ENCODE data around the gene RIPK3. TPM values are rescaled to one million over a fixed set of nuclear protein-coding genes. Genes with fewer than 3 reads are reported as not detected.

RIPK3 gene
- total and polyA plus RNA-seq, 2 donors from 2014 or later: 5.1 to 19.5 TPM

DNA sequence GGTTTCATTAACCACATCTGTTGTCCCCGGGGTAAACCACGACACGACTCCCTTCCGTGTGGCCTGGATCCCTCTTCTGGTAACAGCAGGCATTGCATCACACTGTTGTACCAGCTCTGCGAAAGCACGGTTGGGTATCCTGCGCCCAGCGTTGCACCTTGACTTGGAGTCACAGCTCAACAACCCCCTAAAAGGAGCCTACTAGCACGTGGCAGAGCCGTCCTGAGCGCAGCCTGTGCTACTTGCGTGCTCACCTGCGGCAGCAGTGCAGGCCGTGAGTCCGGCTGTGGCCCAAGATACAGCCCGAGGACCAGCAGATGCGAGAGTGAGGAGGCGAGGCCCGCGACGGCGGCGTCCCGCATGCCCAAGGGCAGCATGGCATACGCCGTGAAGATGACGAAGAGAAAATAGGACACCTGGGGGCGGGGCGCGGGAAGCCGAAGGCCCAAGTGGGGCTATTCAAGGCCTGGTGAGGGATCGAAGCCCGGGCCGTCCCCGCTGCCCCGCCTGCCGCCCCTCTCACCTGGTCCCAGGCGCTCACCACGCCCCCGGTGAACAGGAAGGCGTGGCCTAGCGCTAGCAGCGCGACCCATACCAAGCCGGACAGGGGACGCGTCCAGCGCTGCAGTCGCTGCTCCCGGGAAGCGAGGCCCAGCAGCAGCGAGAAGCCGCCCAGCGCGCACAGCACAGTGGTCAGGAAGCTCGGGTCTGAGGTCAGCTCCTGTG lies 7.4 kb downstream of the RIPK3 start:
- TF ChIP-seq, protein P1, sequence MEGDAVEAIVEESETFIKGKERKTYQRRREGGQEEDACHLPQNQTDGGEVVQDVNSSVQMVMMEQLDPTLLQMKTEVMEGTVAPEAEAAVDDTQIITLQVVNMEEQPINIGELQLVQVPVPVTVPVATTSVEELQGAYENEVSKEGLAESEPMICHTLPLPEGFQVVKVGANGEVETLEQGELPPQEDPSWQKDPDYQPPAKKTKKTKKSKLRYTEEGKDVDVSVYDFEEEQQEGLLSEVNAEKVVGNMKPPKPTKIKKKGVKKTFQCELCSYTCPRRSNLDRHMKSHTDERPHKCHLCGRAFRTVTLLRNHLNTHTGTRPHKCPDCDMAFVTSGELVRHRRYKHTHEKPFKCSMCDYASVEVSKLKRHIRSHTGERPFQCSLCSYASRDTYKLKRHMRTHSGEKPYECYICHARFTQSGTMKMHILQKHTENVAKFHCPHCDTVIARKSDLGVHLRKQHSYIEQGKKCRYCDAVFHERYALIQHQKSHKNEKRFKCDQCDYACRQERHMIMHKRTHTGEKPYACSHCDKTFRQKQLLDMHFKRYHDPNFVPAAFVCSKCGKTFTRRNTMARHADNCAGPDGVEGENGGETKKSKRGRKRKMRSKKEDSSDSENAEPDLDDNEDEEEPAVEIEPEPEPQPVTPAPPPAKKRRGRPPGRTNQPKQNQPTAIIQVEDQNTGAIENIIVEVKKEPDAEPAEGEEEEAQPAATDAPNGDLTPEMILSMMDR (IDR thresholded peaks at IDR 0.05; ENCODE audit: borderline replicate concordance, extremely low read depth, insufficient read depth): peak; percentile 79
- no peak overlapping the region for H3K9ac ChIP-seq (ENCODE audit: low read length in 3 of 3)
- peaks cover 0 to 11% (median 10%) of the 10 kb centered on the region in 3 donors for H3K4me1 ChIP-seq (ENCODE audit: control insufficient read depth in 2 of 3, insufficient read depth in 2 of 3, low read depth in 1 of 3, low read length in 3 of 3)
- no peaks in the 10 kb centered on the region for H3K9me3 ChIP-seq (ENCODE audit: control insufficient read depth in 2 of 3, insufficient read depth in 1 of 3, low read length in 3 of 3)
- no peak for FAIRE-seq
- no peak overlapping the region for H3K27ac ChIP-seq (ENCODE audit: low read depth in 2 of 2, low read length in 2 of 2)
- peak overlapping the region in 2 of 3 donors; percentile 30 to 56 for H3K4me3 ChIP-seq (ENCODE audit: low read length in 3 of 3)
- peak; percentile 85 to 88 (median 87) for DNase-seq
- peaks cover 14% of the 10 kb centered on the region for H3K27me3 ChIP-seq (ENCODE audit: control insufficient read depth, insufficient read depth, low read length)
- no peaks in the 10 kb centered on the region for H3K36me3 ChIP-seq (ENCODE audit: control insufficient read depth in 2 of 3, insufficient read depth in 3 of 3, low read length in 3 of 3)
- intact Hi-C loops (cut with DNase I): no loop called here

DNA sequence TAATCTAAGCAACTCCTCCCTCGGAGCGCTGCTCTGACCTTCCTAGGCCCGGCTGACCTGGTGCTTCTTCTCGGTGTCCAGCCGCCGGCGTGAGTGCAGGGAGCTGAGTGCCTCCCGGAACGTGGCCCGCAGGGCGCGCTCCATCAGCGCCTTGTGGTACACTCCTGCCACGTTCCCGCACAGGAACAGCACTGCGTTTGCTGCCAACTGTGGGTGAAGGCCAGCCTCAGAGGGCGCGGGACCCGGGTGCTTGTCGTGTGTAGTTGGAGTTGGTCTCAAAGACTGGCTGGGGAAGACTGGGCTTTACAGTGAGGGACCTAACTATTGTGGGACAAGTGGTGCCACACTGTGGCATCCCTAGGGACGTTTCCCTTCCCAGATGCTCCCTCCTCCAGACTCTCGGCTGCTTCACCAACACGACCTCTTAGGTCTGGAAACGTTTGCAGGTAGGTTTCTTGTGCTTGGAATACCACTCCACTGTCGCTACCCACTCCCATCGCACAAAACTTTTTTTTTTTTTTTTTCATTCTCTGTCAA lies 8.0 kb downstream of the RIPK3 start:
- DNase-seq: peak in 2 of 5 donors; percentile 25 to 77
- H3K36me3 ChIP-seq (ENCODE audit: control insufficient read depth in 2 of 3, insufficient read depth in 3 of 3, low read length in 3 of 3): no peaks in the 10 kb centered on the region
- peak overlapping the region in 1 of 3 donors; percentile 56 for H3K4me3 ChIP-seq (ENCODE audit: low read length in 3 of 3)
- no peaks in the 10 kb centered on the region for H3K9me3 ChIP-seq (ENCODE audit: control insufficient read depth in 2 of 3, insufficient read depth in 1 of 3, low read length in 3 of 3)
- intact Hi-C loops (cut with DNase I): no loop called here
- no peak for FAIRE-seq
- H3K9ac ChIP-seq (ENCODE audit: low read length in 3 of 3): no peak overlapping the region
- H3K4me1 ChIP-seq (ENCODE audit: control insufficient read depth in 2 of 3, insufficient read depth in 2 of 3, low read depth in 1 of 3, low read length in 3 of 3): peaks cover 0 to 11% (median 10%) of the 10 kb centered on the region in 3 donors
- H3K27ac ChIP-seq (ENCODE audit: low read depth in 2 of 2, low read length in 2 of 2): no peak overlapping the region
- TF ChIP-seq, protein P1 (IDR thresholded peaks at IDR 0.05; ENCODE audit: borderline replicate concordance, extremely low read depth, insufficient read depth): no peak
- peaks cover 14% of the 10 kb centered on the region for H3K27me3 ChIP-seq (ENCODE audit: control insufficient read depth, insufficient read depth, low read length)

DNA sequence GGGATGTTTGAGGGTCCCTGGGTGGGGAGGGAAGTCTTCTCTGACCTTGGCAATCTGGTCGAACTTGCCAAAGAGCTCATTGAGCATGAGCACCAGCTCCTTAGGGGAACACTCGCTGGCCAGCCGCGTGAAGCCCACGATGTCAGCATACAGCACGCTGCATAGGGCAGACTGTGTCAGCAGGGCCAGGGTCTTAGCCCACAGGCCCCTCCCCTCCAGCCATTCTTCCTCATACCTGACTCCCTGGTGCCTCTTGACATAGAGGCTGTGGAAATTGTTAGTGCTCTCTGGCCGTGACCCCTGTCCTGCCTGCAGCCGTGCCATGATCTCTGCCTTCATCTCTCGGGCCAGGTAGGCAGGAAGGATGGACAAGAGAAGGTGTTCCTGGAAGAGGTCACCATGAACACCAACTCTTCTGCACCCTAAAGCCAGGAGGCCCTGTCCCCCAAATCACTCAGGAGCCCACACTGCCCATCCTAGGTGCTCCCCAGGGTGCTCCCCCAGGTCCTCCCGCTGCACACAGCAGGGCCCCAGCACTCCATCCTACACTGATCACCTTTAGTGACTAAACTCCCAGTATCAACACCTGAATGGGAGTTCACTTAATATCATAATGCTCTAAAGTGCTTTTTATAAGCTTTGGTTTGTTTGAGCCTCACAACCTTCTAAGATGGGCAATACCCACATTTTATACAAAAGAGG lies 8.7 kb downstream of the RIPK3 start:
- Histone ChIP-seq H3K9ac (ENCODE audit: low read length in 3 of 3) (no peak overlapping the region), H3K27ac (ENCODE audit: low read depth in 2 of 2, low read length in 2 of 2) (no peak overlapping the region), H3K36me3 (ENCODE audit: control insufficient read depth in 2 of 3, insufficient read depth in 3 of 3, low read length in 3 of 3) (no peaks in the 10 kb centered on the region), H3K27me3 (ENCODE audit: control insufficient read depth, insufficient read depth, low read length) (peaks cover 14% of the 10 kb centered on the region), H3K4me3 (ENCODE audit: low read length in 3 of 3) (no peak overlapping the region), H3K4me1 (ENCODE audit: control insufficient read depth in 2 of 3, insufficient read depth in 2 of 3, low read depth in 1 of 3, low read length in 3 of 3) (peaks cover 0 to 11% (median 10%) of the 10 kb centered on the region in 3 donors), H3K9me3 (ENCODE audit: control insufficient read depth in 2 of 3, insufficient read depth in 1 of 3, low read length in 3 of 3) (no peaks in the 10 kb centered on the region)
- no peak for DNase-seq
- no peak for FAIRE-seq
- intact Hi-C loops (cut with DNase I): no loop called here
- TF ChIP-seq, protein P1 (IDR thresholded peaks at IDR 0.05; ENCODE audit: borderline replicate concordance, extremely low read depth, insufficient read depth): no peak

Measured in kidney (tissue), 14 donors.